Prostate gland (tissue), 2 donors: ENCODE data around the gene PLA2G3. TPM values are rescaled to one million over a fixed set of nuclear protein-coding genes. Genes with fewer than 3 reads are reported as not detected.

Source experiments
- DNase-seq: peaks from one replicate; pipeline ENCODE4 v3.0.0-alpha.2; 2019; ENCODE audit warnings: low spot score
- H3K27ac ChIP-seq, 2 donors: fragments of 200-600 bp; sonication (generic); 2 replicates each; pipeline ENCODE4 v1.5.1; 2017 to 2019
- H3K27me3 ChIP-seq: fragments of 200-600 bp; sonication (generic); replicated peaks from 2 replicates; pipeline ENCODE4 v1.5.1; 2019; ENCODE audit not compliant: insufficient read depth
- H3K36me3 ChIP-seq, 2 donors: fragments of 200-600 bp; sonication (generic); 1 replicate in 1 of 2; 2 replicates in 1 of 2; pipeline versions ENCODE4 v1.5.1 to v1.8.1; 2017 to 2019
- H3K4me1 ChIP-seq: fragments of 200-600 bp; sonication (generic); replicated peaks from 2 replicates; pipeline ENCODE4 v1.5.1; 2019
- H3K4me3 ChIP-seq, 2 donors: fragments of 200-600 bp; sonication (generic); 2 replicates each; pipeline ENCODE4 v1.5.1; 2017 to 2019
- H3K9me3 ChIP-seq: fragments of 200-600 bp; sonication (generic); 2 replicates; pipeline ENCODE4 v1.5.1; 2017
- POLR2A ChIP-seq: fragments of 450-650 bp; IDR thresholded peaks from one replicate; pipeline ENCODE4 v1.6.1; 2016; ENCODE audit warnings: antibody characterized with exemption, mild to moderate bottlenecking
- POLR2AphosphoS5 ChIP-seq: sonication (generic); formaldehyde crosslinking; IDR thresholded peaks from one replicate; pipeline ENCODE4 v1.6.1; 2017; ENCODE audit warnings: antibody characterized with exemption
- WGBS: methylation state at CpG from one replicate; pipeline ENCODE4 v1.1.5; 2018; 5-methylcytosine and 5-hydroxymethylcytosine counted together
- intact Hi-C: fragments of 100-400 bp; cut with DNase I; formaldehyde crosslinking; loops from one replicate; pipeline ENCODE4 v1.14.2; 2022
- total RNA-seq, 2 donors: library from RNA; depleted of rRNA; stranded (reverse); fragments of >200 nt; gene quantifications; one replicate each; pipeline ENCODE4 v1.1.0, GENCODE V29; 2016
- TF ChIP-seq, protein P1 (sequence below), 4 experiments: fragments of 200-600 bp in 2 of 4; fragments of 450-650 bp in 2 of 4; sonication (generic) in 2 of 4; IDR thresholded peaks; 1 replicate in 3 of 4; 2 replicates in 1 of 4; pipeline ENCODE4 v1.5.1; 2016 to 2019; ENCODE audit warnings: antibody characterized with exemption in 4 of 4, mild to moderate bottlenecking in 2 of 4, moderate library complexity in 2 of 4

Gene PLA2G3
- total RNA-seq, 2 donors from 2014 or later = 0.23 to 1.5 TPM

DNA sequence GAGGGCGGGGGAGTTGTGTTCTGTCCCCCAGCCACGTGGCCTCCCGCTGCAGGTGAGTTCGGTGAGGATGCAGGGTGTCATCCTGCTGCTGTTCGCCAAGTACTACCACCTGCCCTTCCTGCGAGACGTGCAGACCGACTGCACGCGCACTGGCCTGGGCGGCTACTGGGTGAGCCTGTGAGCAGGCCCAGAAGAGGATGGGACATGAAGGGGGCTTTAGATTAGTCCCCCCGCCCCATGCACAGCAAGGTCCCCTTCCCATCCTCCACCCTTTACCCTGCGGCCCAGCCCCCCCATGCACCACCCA is 13.5 kb downstream of the PLA2G3 start:
- Histone ChIP-seq H3K36me3 (no peaks in the 10 kb centered on the region), H3K4me3 (no peak overlapping the region), H3K27ac (no peak overlapping the region), H3K9me3 (no peaks in the 10 kb centered on the region), H3K27me3 (no peaks in the 10 kb centered on the region), H3K4me1 (peaks cover 16% of the 10 kb centered on the region)
- intact Hi-C loops = no loop called here
- WGBS = 90% methylated on average over 12 of the region's 13 CpGs
- TF ChIP-seq, protein P1, sequence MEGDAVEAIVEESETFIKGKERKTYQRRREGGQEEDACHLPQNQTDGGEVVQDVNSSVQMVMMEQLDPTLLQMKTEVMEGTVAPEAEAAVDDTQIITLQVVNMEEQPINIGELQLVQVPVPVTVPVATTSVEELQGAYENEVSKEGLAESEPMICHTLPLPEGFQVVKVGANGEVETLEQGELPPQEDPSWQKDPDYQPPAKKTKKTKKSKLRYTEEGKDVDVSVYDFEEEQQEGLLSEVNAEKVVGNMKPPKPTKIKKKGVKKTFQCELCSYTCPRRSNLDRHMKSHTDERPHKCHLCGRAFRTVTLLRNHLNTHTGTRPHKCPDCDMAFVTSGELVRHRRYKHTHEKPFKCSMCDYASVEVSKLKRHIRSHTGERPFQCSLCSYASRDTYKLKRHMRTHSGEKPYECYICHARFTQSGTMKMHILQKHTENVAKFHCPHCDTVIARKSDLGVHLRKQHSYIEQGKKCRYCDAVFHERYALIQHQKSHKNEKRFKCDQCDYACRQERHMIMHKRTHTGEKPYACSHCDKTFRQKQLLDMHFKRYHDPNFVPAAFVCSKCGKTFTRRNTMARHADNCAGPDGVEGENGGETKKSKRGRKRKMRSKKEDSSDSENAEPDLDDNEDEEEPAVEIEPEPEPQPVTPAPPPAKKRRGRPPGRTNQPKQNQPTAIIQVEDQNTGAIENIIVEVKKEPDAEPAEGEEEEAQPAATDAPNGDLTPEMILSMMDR (IDR thresholded peaks at IDR 0.05) = no peak
- TF ChIP-seq POLR2AphosphoS5 (no peak), POLR2A (no peak)
- no peak for DNase-seq

DNA sequence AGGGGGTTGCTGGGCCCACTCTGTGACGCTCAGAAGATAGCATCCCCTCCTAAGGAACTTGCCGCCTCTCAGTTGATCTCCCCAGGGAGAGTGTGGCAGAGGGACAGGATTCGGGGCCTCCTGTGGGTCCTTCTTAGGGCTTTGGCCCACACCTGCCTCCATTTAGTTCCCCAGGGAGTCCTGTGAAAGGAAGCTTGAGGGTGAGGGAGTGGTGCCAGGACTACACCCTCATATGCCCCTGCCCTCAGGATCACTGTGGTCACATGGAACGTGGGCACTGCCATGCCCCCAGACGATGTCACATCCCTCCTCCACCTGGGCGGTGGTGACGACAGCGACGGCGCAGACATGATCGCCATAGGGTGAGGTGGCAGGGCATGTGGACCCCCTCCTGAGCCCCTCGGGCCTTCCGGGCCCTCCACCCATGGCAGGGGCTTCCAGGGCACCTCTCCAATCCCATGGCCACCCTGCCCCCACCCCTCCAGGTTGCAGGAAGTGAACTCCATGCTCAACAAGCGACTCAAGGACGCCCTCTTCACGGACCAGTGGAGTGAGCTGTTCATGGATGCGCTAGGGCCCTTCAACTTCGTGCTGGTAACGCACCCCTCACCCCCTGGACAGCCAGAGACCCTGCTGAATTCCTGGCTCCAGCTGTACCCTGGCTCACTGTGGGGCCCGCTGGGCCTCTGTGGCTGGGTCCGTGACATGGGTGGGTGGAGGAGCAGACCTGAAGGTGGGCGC is 14.0 kb downstream of the PLA2G3 start:
- H3K27ac ChIP-seq = no peak overlapping the region

DNA sequence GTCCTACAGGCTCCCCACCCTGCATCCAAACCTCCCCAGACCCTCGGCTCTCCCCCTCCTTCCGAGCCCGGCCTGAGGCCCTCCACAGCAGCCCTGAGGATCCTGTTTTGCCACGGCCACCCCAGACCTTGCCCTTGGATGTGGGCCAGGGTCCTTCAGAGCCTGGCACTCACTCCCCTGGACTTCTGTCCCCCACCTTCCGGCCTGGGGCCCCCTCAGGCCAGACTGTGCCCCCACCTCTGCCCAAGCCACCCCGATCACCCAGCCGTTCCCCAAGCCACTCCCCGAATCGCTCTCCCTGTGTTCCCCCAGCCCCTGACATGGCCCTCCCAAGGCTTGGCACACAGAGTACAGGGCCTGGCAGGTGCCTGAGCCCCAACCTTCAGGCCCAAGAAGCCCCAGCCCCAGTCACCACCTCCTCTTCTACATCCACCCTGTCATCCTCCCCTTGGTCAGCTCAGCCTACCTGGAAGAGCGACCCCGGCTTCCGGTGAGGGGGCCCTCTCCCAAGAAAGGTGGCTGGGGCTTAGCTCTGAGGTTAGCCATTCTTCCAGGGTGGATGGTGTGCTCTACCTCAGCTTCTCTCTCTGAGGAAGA is 14.7 kb downstream of the PLA2G3 start:
- no peak overlapping the region for H3K4me3 ChIP-seq
- no peaks in the 10 kb centered on the region for H3K27me3 ChIP-seq
- intact Hi-C loops = no loop called here
- H3K36me3 ChIP-seq = no peaks in the 10 kb centered on the region
- H3K9me3 ChIP-seq = no peaks in the 10 kb centered on the region
- H3K27ac ChIP-seq = no peak overlapping the region
- H3K4me1 ChIP-seq = peaks cover 12% of the 10 kb centered on the region
- DNase-seq = no peak
- TF ChIP-seq POLR2AphosphoS5 (no peak), POLR2A (no peak)
- TF ChIP-seq, protein P1 (IDR thresholded peaks at IDR 0.05) = no peak
- WGBS = 89% methylated on average over 12 of the region's 12 CpGs

More for the DNA sequence above, 14.0 kb downstream of the PLA2G3 start:
- no peak for TF ChIP-seq POLR2AphosphoS5
- no peak for TF ChIP-seq POLR2A
- TF ChIP-seq, protein P1 (IDR thresholded peaks at IDR 0.05) = no peak
- H3K9me3 ChIP-seq = no peaks in the 10 kb centered on the region
- no peaks in the 10 kb centered on the region for H3K36me3 ChIP-seq
- peaks cover 12% of the 10 kb centered on the region for H3K4me1 ChIP-seq
- intact Hi-C loops = no loop called here
- H3K4me3 ChIP-seq = no peak overlapping the region
- DNase-seq = no peak
- WGBS = 90% methylated on average over 21 of the region's 22 CpGs
- H3K27me3 ChIP-seq = no peaks in the 10 kb centered on the region

DNA sequence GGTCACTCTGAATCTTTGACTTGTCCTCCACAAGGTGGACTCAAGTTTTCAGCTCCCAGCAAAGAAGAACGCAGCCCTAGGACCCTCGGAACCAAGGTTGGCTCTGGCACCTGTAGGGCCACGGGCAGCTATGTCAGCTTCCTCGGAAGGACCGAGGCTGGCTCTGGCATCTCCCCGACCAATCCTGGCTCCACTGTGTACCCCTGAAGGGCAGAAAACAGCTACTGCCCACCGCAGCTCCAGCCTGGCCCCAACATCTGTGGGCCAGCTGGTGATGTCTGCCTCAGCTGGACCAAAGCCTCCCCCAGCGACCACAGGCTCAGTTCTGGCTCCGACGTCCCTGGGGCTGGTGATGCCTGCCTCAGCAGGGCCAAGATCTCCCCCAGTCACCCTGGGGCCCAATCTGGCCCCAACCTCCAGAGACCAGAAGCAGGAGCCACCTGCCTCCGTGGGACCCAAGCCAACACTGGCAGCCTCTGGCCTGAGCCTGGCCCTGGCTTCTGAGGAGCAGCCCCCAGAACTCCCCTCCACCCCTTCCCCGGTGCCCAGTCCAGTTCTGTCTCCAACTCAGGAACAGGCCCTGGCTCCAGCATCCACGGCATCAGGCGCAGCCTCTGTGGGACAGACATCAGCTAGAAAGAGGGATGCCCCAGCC is 15.4 kb downstream of the PLA2G3 start:
- intact Hi-C loops = no loop called here
- no peak overlapping the region for H3K27ac ChIP-seq
- no peaks in the 10 kb centered on the region for H3K27me3 ChIP-seq
- no peak for TF ChIP-seq POLR2AphosphoS5
- no peak for TF ChIP-seq POLR2A
- TF ChIP-seq, protein P1 (IDR thresholded peaks at IDR 0.05) = no peak
- WGBS = 82% methylated on average over 14 of the region's 14 CpGs
- H3K9me3 ChIP-seq = no peaks in the 10 kb centered on the region
- no peaks in the 10 kb centered on the region for H3K36me3 ChIP-seq
- H3K4me1 ChIP-seq = peaks cover 12% of the 10 kb centered on the region
- H3K4me3 ChIP-seq = no peak overlapping the region
- DNase-seq = no peak
